HG03064 (cell line): ENCODE results near the gene PUS1.
"Not testable (repeated sequence)": the region's sequence is repeated elsewhere in the genome, so short reads cannot be mapped to it uniquely, and the experiment has no call there.

Experiments used
- ATAC-seq: cut with Tn5 transposase; IDR thresholded peaks from one replicate; pipeline ENCODE4 v1.9.1; 2021; ENCODE audit warnings: low read depth; ENCODE audit not compliant: unreplicated experiment

Gene PUS1

GRCh38 chr12:131930510-131930909 lies 1.4 kb downstream of the PUS1 start:
- ATAC-seq = no peak

DNA sequence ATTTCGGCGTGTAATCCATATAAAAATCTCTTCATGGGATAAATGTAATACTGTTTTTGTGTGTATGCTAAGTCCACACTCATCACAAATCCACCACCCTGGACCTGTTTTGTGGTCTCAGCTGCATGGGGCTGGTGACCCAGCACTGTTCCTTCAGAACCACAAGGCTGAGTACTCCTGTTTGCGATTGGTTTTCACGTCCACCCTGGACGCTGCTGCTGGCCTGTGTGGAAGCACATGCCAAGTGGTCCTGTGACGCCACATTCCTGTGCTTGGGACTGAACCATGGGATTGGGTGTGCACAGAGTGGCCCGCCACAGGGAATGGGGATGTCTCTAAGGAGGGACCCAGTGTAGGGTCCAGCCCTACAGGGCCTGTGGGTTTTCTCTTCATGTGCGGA lies 4.3 kb downstream of the PUS1 start:
- no peak for ATAC-seq

DNA sequence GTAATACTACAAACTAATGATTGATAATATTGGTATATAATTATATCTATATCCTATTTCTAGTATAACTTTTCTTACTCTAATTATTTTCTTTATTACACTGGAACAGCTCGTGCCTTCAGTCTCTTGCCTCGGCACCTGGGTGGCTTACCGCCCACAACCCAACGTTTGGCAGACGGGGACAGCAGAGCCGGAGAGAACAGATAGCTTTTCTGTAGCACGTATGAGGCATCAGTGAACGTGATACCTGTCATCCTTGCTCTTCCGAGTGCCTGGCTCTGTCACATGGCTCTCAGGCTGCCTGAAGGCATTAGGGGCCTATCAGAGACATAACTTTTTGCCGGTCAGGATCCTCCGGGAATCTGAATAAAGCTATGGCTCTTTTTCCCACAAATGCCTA lies 5.5 kb downstream of the PUS1 start:
- no peak for ATAC-seq

DNA sequence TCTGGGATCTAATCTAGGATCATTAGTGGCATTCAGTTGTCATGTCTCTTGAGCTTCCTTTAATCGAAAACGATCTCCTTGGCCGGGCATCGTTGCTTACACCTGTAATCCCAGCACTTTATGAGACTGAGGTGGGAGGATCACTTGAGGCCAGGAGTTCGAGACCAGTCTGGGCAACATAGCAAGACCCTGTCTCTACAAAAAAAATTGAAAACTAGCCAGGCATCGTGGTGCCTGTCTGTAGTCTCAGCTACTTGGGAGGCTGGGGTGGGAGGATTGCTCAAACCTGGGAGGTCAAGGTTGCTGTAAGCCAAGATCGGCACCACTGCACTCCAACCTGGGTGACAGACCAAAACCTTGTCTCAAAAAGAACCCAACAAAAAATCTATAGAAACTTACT lies 9.0 kb downstream of the PUS1 start:
- no peak for ATAC-seq

- no peak for ATAC-seq
These were observed 9.9 kb downstream of the PUS1 start for GRCh38 chr12:131939007-131939406.

DNA sequence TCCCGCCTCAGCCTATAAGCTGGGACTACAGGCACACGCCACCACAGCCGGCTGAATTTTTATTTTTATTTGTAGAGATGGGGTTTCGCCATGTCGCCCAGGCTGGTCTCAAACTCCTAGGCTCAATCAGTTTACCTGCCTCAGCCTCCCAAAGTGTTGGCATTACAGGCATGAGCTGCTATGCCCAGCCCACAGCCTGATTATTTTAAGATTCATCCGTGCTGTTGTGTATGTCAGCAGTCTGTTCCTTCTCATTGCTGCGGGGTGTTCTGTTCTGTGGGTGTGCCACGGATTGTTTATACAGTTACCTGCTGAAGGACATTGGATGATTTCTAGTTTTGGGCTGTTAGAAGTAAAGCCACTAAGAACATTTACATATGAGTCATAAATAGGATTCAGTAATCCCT lies 11.1 kb downstream of the PUS1 start:
- ATAC-seq = no peak

GRCh38 chr12:131941116-131941986 lies 12.3 kb downstream of the PUS1 start:
- ATAC-seq = no peak

- no peak for ATAC-seq
These were observed 12.9 kb downstream of the PUS1 start for GRCh38 chr12:131941987-131942341.

GRCh38 chr12:131942671-131943070 lies 13.6 kb downstream of the PUS1 start:
- no peak for ATAC-seq

DNA sequence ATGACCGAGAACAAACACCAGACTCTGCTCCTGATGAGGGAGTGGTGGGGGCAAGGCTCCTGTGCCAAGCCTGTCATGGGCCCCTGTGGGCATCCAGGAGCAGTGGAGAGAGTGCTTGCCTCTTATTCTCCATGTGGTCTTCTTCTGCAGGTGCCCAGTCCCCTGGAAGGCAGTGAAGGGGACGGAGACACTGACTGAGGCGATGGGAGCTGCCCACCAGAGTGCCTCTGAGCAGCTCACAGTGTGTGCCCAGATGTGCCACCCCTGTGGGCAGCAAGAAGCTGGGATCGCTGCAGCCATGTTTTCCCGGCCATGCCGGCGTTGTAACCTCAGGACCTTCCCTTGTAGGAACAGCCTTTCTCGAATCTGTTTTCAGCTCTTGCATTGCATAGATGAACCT lies 14.3 kb downstream of the PUS1 start:
- no peak for ATAC-seq

- no peak for ATAC-seq
These were observed 14.8 kb downstream of the PUS1 start for GRCh38 chr12:131943876-131944275.

- no peak for ATAC-seq
These were observed 15.7 kb downstream of the PUS1 start for GRCh38 chr12:131944601-131945251.

GRCh38 chr12:131946757-131947156 lies 17.7 kb downstream of the PUS1 start:
- no peak for ATAC-seq

DNA sequence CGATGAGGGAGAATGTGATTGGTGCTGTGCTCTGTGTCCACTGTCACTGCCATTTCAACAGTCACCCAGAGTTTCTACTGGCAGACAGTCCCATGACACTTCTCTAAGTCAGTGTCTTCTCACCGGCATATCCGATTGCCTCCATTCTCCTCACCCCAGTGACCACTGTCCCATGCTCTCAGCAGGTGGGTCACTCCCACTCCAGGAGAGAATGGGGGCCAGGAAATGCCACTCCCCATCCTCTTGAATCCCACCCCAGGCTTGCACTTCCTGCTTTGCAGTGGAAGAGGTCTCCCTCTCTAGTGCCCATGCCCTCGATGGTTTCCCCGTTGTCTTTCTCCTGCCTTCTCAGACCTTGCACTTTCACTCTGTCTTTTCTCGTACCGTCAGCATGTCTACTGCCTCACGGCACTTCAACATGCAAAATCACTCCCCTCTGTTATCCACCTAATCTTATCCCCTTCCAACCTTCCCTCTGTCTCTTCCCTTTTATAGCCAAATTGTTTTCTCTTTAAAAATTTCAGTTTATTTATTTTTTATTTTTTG lies 18.5 kb downstream of the PUS1 start:
- no peak for ATAC-seq

DNA sequence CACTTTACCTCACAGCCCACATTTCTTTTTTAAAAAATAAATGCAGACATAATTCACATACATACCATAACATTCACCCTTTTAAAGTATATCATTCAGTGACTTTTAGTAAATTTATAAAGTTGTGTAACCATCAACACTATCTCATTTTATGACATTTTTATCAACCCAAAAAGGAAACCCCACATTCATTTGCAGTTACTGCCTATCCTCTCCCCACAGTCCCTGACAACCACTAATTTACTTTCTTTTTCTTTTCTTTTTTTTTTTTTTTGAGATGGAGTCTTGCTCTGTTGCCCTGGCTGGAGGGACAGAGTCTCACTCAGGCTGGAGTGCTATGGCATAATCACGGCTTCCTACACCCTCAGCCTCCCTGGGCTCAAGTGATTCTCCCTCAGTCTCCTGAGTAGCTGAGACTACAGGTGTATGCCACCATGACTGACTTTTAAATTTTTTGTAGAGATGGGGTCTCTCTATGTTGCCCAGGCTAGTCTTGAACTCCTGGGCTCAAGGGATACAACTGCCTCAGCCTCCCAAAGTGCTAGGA lies 19.2 kb downstream of the PUS1 start:
- no peak for ATAC-seq

- ATAC-seq = not testable (repeated sequence)
These were observed 19.8 kb downstream of the PUS1 start for GRCh38 chr12:131948713-131949430.

DNA sequence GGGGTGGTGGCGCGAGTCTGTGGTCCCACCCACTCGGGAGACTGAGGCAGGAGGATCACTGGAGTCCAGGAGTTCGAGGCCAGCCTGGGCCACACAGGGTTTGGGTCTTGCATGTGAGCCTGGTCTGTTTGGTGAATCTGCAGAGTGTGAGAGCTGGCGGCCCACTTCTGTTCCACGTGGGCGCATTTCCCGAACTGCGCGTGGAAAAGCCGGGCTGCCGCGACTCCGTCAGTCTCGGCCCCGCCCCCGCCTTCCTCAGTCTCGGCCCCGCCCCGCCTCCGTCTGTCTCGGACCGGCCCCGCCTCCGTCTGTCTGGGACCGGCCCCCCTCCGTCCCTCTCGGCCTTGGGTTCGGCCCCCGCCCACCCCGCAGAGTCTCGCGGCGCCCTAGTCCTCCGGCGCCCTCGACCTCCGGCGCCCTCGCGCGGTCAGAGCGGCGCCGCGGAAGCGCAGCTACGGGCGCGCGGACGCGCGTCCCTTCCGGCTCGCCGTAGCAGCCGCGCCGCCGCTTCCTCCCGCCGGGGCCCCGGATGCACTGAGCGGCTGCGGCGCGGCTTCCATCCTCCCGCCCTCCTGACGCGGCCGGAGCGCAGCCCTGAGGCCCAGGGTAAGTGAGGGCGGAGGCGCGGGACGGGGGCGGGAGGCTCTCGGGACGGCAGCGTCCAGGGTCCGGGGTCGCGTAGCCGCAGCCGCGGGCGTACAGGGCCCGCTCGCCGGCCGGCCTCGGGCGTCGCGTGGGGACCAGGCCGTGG lies 20.5 kb downstream of the PUS1 start, which contains the start of gene EP400:
Gene EP400 (plus strand): TSS at position 512 of the 751 bp plus-strand sequence. CDS start 10,678 bp downstream, outside the sequence.
- peak; percentile 88 for ATAC-seq

- ATAC-seq = peak; percentile 32
These were observed 21.3 kb downstream of the PUS1 start for GRCh38 chr12:131950182-131950913.

- not testable (repeated sequence) for ATAC-seq
These were observed 24.7 kb downstream of the PUS1 start for GRCh38 chr12:131953810-131954209.
